NT2/D1 (cell line): ENCODE measurements around the gene ZNF408.

ENCODE experiments used
- YY1 ChIP-seq: IDR thresholded peaks from 2 replicates; pipeline ENCODE4 v1.6.1; 2011; ENCODE audit not compliant: insufficient read length, insufficient read depth
- ZNF274 ChIP-seq: IDR thresholded peaks from 2 replicates; pipeline ENCODE4 v1.6.1; 2011; ENCODE audit warnings: mild to moderate bottlenecking, low read depth, low read length

GRCh38 chr11:46678741-46679130 is 22.1 kb upstream of the ZNF408 start:
- TF ChIP-seq ZNF274: no peak
- no peak for TF ChIP-seq YY1
